Right lobe of liver (tissue), 6 donors: ENCODE measurements around the gene SPARCL1. TPM values are rescaled to one million over a fixed set of nuclear protein-coding genes. Genes with fewer than 3 reads are reported as not detected.

Experiments used
- ATAC-seq, 4 donors: fragments of 200-7000 bp; cut with Tn5 transposase; one replicate each; pipeline ENCODE4 v1.9.1; 2020; ENCODE audit warnings: mild to moderate bottlenecking in 4 of 4, moderate library complexity in 4 of 4
- DNase-seq, 3 donors: peaks; one replicate each; pipeline ENCODE4 v3.0.0-alpha.2; 2020
- H3K27ac ChIP-seq, 3 donors: fragments of 200-600 bp; one replicate each; pipeline ENCODE4 v1.8.0; 2022
- H3K27me3 ChIP-seq, 2 donors: fragments of 200-600 bp; one replicate each; pipeline ENCODE4 v1.8.0; 2022
- H3K36me3 ChIP-seq, 4 donors: fragments of 200-600 bp; sonication (generic) in 1 of 4; one replicate each; pipeline versions ENCODE4 v1.5.1 to v1.8.0; 2017 to 2022; ENCODE audit warnings: control low read depth in 1 of 4
- H3K4me1 ChIP-seq, 4 donors: fragments of 200-600 bp; sonication (generic) in 1 of 4; one replicate each; pipeline versions ENCODE4 v1.5.1 to v1.8.0; 2017 to 2022; ENCODE audit warnings: control low read depth in 1 of 4
- H3K4me3 ChIP-seq, 3 donors: fragments of 200-600 bp; one replicate each; pipeline ENCODE4 v1.8.0; 2022
- H3K9me3 ChIP-seq, 4 donors: fragments of 200-600 bp; sonication (generic) in 1 of 4; one replicate each; pipeline versions ENCODE4 v1.5.1 to v1.8.0; 2017 to 2022; ENCODE audit warnings: control low read depth in 1 of 4
- CTCF ChIP-seq, 4 donors: fragments of 200-600 bp in 3 of 4; fragments of 450-650 bp in 1 of 4; IDR thresholded peaks; one replicate each; pipeline versions ENCODE4 v1.5.1 to v1.8.0; 2016 to 2022; ENCODE audit warnings: antibody characterized with exemption in 4 of 4, mild to moderate bottlenecking in 2 of 4
- POLR2A ChIP-seq: fragments of 450-650 bp; IDR thresholded peaks from one replicate; pipeline ENCODE4 v1.6.1; 2017; ENCODE audit warnings: antibody characterized with exemption, mild to moderate bottlenecking
- WGBS: methylation state at CpG from one replicate; pipeline ENCODE4 v1.1.6; 2018; ENCODE audit warnings: low coverage, low lambda C conversion rate; ENCODE audit not compliant: insufficient coverage; ENCODE audit errors: missing lambda C conversion rate; 5-methylcytosine and 5-hydroxymethylcytosine counted together
- intact Hi-C, 2 donors: fragments of 100-400 bp; cut with DNase I; formaldehyde crosslinking; loops; one replicate each; pipeline versions ENCODE4 v1.11.2 to v1.14.1; 2022
- total RNA-seq, 6 experiments: library from RNA; depleted of rRNA in 2 of 6; stranded (reverse); fragments of >200 nt in 2 of 6; fragmentation: NEBNext Ultra II Directional in 3 of 6; extraction: Animal tissue kit (Norgen Biotek cat#: 25700) in 3 of 6; gene quantifications; one replicate each; pipeline versions ENCODE4 v1.1.0 to v1.2.4, GENCODE V29; 2016 to 2023
- donor health status: DM: no; HTN: yes; CAD: no.
- donor health status: DM: no; HTN: no; CAD: no.
- donor health status: DM: no; HTN: no; CAD: no.
- donor health status: DM: no; HTN: yes; CAD: no.
- donor health status: DM: no; HTN: yes; CAD: no.

The SPARCL1 gene
- total RNA-seq, 6 experiments from 2014 or later, result 5.3 to 14.3 (median 9.1) TPM

GRCh38 chr4:87527431-87528220, 1.6 kb downstream of the SPARCL1 start:
- peak overlapping the region in 1 of 3 donors; percentile 10 for H3K27ac ChIP-seq
- peaks cover 0 to 19% (median 0%) of the 10 kb centered on the region in 4 donors for H3K4me1 ChIP-seq
- intact Hi-C loops, result no loop called here
- ATAC-seq (peak; percentile 90 to 96 (median 94)), DNase-seq (peak in 1 of 3 donors; percentile 58)
- no peak for TF ChIP-seq POLR2A
- no peak for TF ChIP-seq CTCF (IDR thresholded peaks at IDR 0.05)
- no peaks in the 10 kb centered on the region for H3K27me3 ChIP-seq
- H3K4me3 ChIP-seq, result no peak overlapping the region
- H3K36me3 ChIP-seq, result no peaks in the 10 kb centered on the region
- 21% methylated on average over 2 of the region's 2 CpGs for WGBS
- no peaks in the 10 kb centered on the region for H3K9me3 ChIP-seq

DNA sequence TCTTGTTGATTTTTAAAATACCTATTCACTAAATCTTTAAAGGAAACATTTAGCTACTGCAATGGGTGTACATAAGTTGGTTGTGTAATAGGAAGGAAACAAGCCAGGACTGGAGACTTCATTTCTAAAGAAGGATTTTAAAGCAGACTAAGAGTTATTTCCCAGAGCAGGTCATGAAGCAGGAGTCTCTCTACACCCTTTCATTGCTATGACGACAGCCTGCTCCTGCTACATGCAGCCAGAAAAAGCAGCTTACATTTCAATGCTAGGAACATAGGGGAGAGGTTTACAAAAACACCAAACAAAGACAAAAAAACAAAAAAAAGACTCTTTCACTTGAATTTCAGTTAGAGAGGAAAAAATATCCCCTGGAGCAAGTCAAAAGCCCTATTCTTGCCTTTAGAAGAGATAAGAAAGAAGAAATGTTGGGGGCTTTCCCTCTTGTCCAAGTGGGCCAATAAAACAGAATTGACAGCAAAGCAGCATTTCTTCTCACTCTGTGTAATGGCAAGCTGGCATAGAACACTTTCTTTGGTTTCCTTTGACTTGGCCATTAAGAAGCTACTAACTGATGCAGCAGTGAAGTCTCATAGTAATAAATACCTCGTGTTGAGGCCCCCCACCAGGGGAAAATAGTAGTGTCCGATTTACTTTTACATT, 3.4 kb downstream of the SPARCL1 start:
- H3K36me3 ChIP-seq, result no peaks in the 10 kb centered on the region
- DNase-seq (no peak), ATAC-seq (peak; percentile 20 to 57 (median 42))
- intact Hi-C loops, result no loop called here
- peak overlapping the region in 1 of 3 donors; percentile 24 for H3K27ac ChIP-seq
- no peaks in the 10 kb centered on the region for H3K9me3 ChIP-seq
- H3K27me3 ChIP-seq, result no peaks in the 10 kb centered on the region
- peaks cover 0 to 19% (median 0%) of the 10 kb centered on the region in 4 donors for H3K4me1 ChIP-seq
- no peak overlapping the region for H3K4me3 ChIP-seq
- WGBS, result 64% methylated on average over 3 of the region's 3 CpGs
- TF ChIP-seq POLR2A, result no peak
- no peak for TF ChIP-seq CTCF (IDR thresholded peaks at IDR 0.05)

DNA sequence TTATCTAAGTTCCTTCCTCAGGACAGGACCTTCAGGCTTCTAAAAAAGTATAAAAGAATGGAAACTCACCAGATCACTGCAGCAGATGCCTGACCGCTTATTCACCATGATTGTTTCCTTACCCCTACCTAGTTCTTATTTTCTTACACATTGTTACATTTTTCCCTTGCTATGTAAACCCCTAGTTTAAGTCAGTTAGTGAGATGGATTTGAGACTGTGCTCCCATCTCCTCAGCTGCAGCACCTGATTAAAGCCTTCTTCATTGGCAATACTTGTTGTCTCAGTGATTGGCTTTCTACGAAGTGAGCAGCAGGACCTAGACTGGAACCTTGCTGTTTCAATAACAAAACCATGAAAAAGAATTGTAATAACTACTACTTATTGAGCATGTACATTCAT, 4.7 kb downstream of the SPARCL1 start:
- intact Hi-C loops, result no loop called here
- H3K27me3 ChIP-seq, result no peaks in the 10 kb centered on the region
- ATAC-seq (no peak), DNase-seq (no peak)
- H3K4me1 ChIP-seq, result peaks cover 0 to 19% (median 0%) of the 10 kb centered on the region in 4 donors
- H3K27ac ChIP-seq, result no peak overlapping the region
- H3K36me3 ChIP-seq, result no peaks in the 10 kb centered on the region
- no peak for TF ChIP-seq POLR2A
- WGBS, result 60% methylated on average over 2 of the region's 2 CpGs
- H3K9me3 ChIP-seq, result no peaks in the 10 kb centered on the region
- H3K4me3 ChIP-seq, result no peak overlapping the region

- DNase-seq (no peak), ATAC-seq (no peak)
- Histone ChIP-seq H3K9me3 (no peaks in the 10 kb centered on the region), H3K4me3 (no peak overlapping the region), H3K27me3 (no peaks in the 10 kb centered on the region), H3K27ac (no peak overlapping the region), H3K36me3 (no peaks in the 10 kb centered on the region), H3K4me1 (peaks cover 0 to 19% (median 0%) of the 10 kb centered on the region in 4 donors)
- intact Hi-C loops, result no loop called here
- TF ChIP-seq CTCF (IDR thresholded peaks at IDR 0.05) (no peak), POLR2A (no peak)
- WGBS, result 72% methylated on average over 4 of the region's 4 CpGs
Observed at GRCh38 chr4:87523307-87523706, 5.9 kb downstream of the SPARCL1 start.
